HepG2 (cell line): ENCODE measurements around the gene TAF1B. TPM values are rescaled to one million over a fixed set of nuclear protein-coding genes. Genes with fewer than 3 reads are reported as not detected.

Experiments
- ARNT2 ChIP-seq: sonication (generic); formaldehyde crosslinking; IDR thresholded peaks from 2 replicates; pipeline ENCODE4 v1.8.0; 2022; ENCODE audit warnings: mild to moderate bottlenecking, low read depth, missing genetic modification reagents, moderate library complexity
- KAT2B ChIP-seq: fragments of 150-350 bp; IDR thresholded peaks from 2 replicates; pipeline ENCODE4 v1.6.1; 2014; ENCODE audit warnings: low read depth, low read length, borderline replicate concordance
- KMT2B ChIP-seq: IDR thresholded peaks from 2 replicates; pipeline ENCODE4 v1.6.1; 2016; ENCODE audit warnings: missing genetic modification reagents, missing compliant biosample characterization
- PAXIP1 ChIP-seq: sonication (generic); formaldehyde crosslinking; conservative IDR thresholded peaks from 2 replicates; pipeline ENCODE4 v1.4.0; 2020; ENCODE audit warnings: mild to moderate bottlenecking, missing genetic modification reagents, moderate library complexity
- PLRG1 ChIP-seq: fragments of 450-650 bp; conservative IDR thresholded peaks from 2 replicates; pipeline ENCODE4 v1.6.1; 2016
- SUZ12 ChIP-seq: fragments of 150-350 bp; IDR thresholded peaks from 2 replicates; pipeline ENCODE4 v1.6.1; 2014; ENCODE audit warnings: low read depth, low read length
- THAP8 ChIP-seq: sonication (generic); formaldehyde crosslinking; IDR thresholded peaks from 2 replicates; pipeline ENCODE4 v1.5.1; 2020; ENCODE audit warnings: missing genetic modification reagents, mild to moderate bottlenecking, borderline replicate concordance
- ZBTB43 ChIP-seq: sonication (generic); formaldehyde crosslinking; conservative IDR thresholded peaks from 2 replicates; pipeline ENCODE4 v1.4.0; 2020; ENCODE audit warnings: missing genetic modification reagents
- ZNF281 ChIP-seq: sonication (generic); formaldehyde crosslinking; IDR thresholded peaks from 2 replicates; pipeline ENCODE4 v1.4.0; 2020; ENCODE audit warnings: missing genetic modification reagents, borderline replicate concordance
- polyA plus RNA-seq, 8 experiments: library from polyadenylated mRNA; depleted of rRNA in 3 of 8; stranded (reverse) in 7 of 8; unstranded in 1 of 8; fragments of >200 nt; fragmentation: Illumina TruSeq in 4 of 8; extraction: Trizol in 4 of 8; gene quantifications; 2 replicates each; pipeline versions ENCODE4 v1.2.1 to v1.2.3, GENCODE V29; 2011 to 2016; ENCODE audit warnings: low read depth in 4 of 8, missing spikeins in 1 of 8, mixed read lengths in 1 of 8; ENCODE audit not compliant: insufficient read depth in 1 of 8
- total RNA-seq, 5 experiments: library from RNA; depleted of rRNA; stranded (reverse); fragments of >200 nt; fragmentation: Illumina TruSeq; extraction: Trizol; gene quantifications; 2 replicates each; pipeline ENCODE4 v1.2.3, GENCODE V29; 2016; ENCODE audit warnings: low read depth in 1 of 5

Gene TAF1B
- total and polyA plus RNA-seq, 2 of the 13 experiments (the other 11 are each of a cell fraction or from before 2014, with no cell fraction given) = 13.3 to 27.7 TPM

- no peak for TF ChIP-seq ARNT2 (CRISPR knock-in tag)
- no peak for TF ChIP-seq KAT2B
- peak; percentile 60 for TF ChIP-seq PAXIP1 (CRISPR knock-in tag)
- no peak for TF ChIP-seq SUZ12
- TF ChIP-seq THAP8 (CRISPR knock-in tag) = no peak
- no peak for TF ChIP-seq KMT2B (CRISPR knock-in tag)
- TF ChIP-seq PLRG1 = no peak
- TF ChIP-seq ZBTB43 (CRISPR knock-in tag) = no peak
- TF ChIP-seq ZNF281 = no peak
Measured at GRCh38 chr2:9912468-9912867, 69.2 kb downstream of the TAF1B start (continued).
